Right lobe of liver (tissue), 6 donors: ENCODE measurements around the gene SLC24A3. TPM values are rescaled to one million over a fixed set of nuclear protein-coding genes. Genes with fewer than 3 reads are reported as not detected.

Experiments
- ATAC-seq, 4 donors: fragments of 200-7000 bp; cut with Tn5 transposase; one replicate each; pipeline ENCODE4 v1.9.1; 2020; ENCODE audit warnings: mild to moderate bottlenecking in 4 of 4, moderate library complexity in 4 of 4
- DNase-seq, 3 donors: peaks; one replicate each; pipeline ENCODE4 v3.0.0-alpha.2; 2020
- H3K27ac ChIP-seq, 3 donors: fragments of 200-600 bp; one replicate each; pipeline ENCODE4 v1.8.0; 2022
- H3K27me3 ChIP-seq, 2 donors: fragments of 200-600 bp; one replicate each; pipeline ENCODE4 v1.8.0; 2022
- H3K36me3 ChIP-seq, 4 donors: fragments of 200-600 bp; sonication (generic) in 1 of 4; one replicate each; pipeline versions ENCODE4 v1.5.1 to v1.8.0; 2017 to 2022; ENCODE audit warnings: control low read depth in 1 of 4
- H3K4me1 ChIP-seq, 4 donors: fragments of 200-600 bp; sonication (generic) in 1 of 4; one replicate each; pipeline versions ENCODE4 v1.5.1 to v1.8.0; 2017 to 2022; ENCODE audit warnings: control low read depth in 1 of 4
- H3K4me3 ChIP-seq, 3 donors: fragments of 200-600 bp; one replicate each; pipeline ENCODE4 v1.8.0; 2022
- H3K9me3 ChIP-seq, 4 donors: fragments of 200-600 bp; sonication (generic) in 1 of 4; one replicate each; pipeline versions ENCODE4 v1.5.1 to v1.8.0; 2017 to 2022; ENCODE audit warnings: control low read depth in 1 of 4
- POLR2A ChIP-seq: fragments of 450-650 bp; IDR thresholded peaks from one replicate; pipeline ENCODE4 v1.6.1; 2017; ENCODE audit warnings: antibody characterized with exemption, mild to moderate bottlenecking
- WGBS: methylation state at CpG from one replicate; pipeline ENCODE4 v1.1.6; 2018; ENCODE audit warnings: low coverage, low lambda C conversion rate; ENCODE audit not compliant: insufficient coverage; ENCODE audit errors: missing lambda C conversion rate; 5-methylcytosine and 5-hydroxymethylcytosine counted together
- intact Hi-C, 2 donors: fragments of 100-400 bp; cut with DNase I; formaldehyde crosslinking; loops; one replicate each; pipeline versions ENCODE4 v1.11.2 to v1.14.1; 2022
- total RNA-seq, 6 experiments: library from RNA; depleted of rRNA in 2 of 6; stranded (reverse); fragments of >200 nt in 2 of 6; fragmentation: NEBNext Ultra II Directional in 3 of 6; extraction: Animal tissue kit (Norgen Biotek cat#: 25700) in 3 of 6; gene quantifications; one replicate each; pipeline versions ENCODE4 v1.1.0 to v1.2.4, GENCODE V29; 2016 to 2023
- TF ChIP-seq, protein P1 (sequence below), 4 donors: fragments of 200-600 bp in 3 of 4; fragments of 450-650 bp in 1 of 4; IDR thresholded peaks; one replicate each; pipeline versions ENCODE4 v1.5.1 to v1.8.0; 2016 to 2022; ENCODE audit warnings: antibody characterized with exemption in 4 of 4, mild to moderate bottlenecking in 2 of 4
- donor health status: DM: no; HTN: yes; CAD: no.
- donor health status: DM: no; HTN: no; CAD: no.
- donor health status: DM: no; HTN: no; CAD: no.
- donor health status: DM: no; HTN: yes; CAD: no.
- donor health status: DM: no; HTN: yes; CAD: no.

The SLC24A3 gene
- total RNA-seq, 6 experiments from 2014 or later, result 0.06 to 0.49 (median 0.27) TPM

- ATAC-seq (no peak), DNase-seq (no peak)
- no peaks in the 10 kb centered on the region for H3K36me3 ChIP-seq
- 5% methylated on average over 2 of the region's 2 CpGs for WGBS
- H3K9me3 ChIP-seq, result no peaks in the 10 kb centered on the region
- H3K4me1 ChIP-seq, result no peaks in the 10 kb centered on the region
- H3K27me3 ChIP-seq, result no peaks in the 10 kb centered on the region
- intact Hi-C loops, result no loop called here
- TF ChIP-seq POLR2A, result no peak
- TF ChIP-seq, protein P1, sequence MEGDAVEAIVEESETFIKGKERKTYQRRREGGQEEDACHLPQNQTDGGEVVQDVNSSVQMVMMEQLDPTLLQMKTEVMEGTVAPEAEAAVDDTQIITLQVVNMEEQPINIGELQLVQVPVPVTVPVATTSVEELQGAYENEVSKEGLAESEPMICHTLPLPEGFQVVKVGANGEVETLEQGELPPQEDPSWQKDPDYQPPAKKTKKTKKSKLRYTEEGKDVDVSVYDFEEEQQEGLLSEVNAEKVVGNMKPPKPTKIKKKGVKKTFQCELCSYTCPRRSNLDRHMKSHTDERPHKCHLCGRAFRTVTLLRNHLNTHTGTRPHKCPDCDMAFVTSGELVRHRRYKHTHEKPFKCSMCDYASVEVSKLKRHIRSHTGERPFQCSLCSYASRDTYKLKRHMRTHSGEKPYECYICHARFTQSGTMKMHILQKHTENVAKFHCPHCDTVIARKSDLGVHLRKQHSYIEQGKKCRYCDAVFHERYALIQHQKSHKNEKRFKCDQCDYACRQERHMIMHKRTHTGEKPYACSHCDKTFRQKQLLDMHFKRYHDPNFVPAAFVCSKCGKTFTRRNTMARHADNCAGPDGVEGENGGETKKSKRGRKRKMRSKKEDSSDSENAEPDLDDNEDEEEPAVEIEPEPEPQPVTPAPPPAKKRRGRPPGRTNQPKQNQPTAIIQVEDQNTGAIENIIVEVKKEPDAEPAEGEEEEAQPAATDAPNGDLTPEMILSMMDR (IDR thresholded peaks at IDR 0.05), result no peak
- no peak overlapping the region for H3K4me3 ChIP-seq
- no peak overlapping the region for H3K27ac ChIP-seq
Observed at GRCh38 chr20:19620446-19620845, 408.0 kb downstream of the SLC24A3 start.

GRCh38 chr20:19621072-19621471 lies 408.6 kb downstream of the SLC24A3 start:
- intact Hi-C loops, result no loop called here
- Histone ChIP-seq H3K4me1 (no peaks in the 10 kb centered on the region), H3K27me3 (no peaks in the 10 kb centered on the region), H3K36me3 (no peaks in the 10 kb centered on the region), H3K27ac (no peak overlapping the region), H3K9me3 (no peaks in the 10 kb centered on the region), H3K4me3 (no peak overlapping the region)
- TF ChIP-seq, protein P1 (IDR thresholded peaks at IDR 0.05), result no peak
- TF ChIP-seq POLR2A, result no peak
- WGBS, result 60% methylated on average over 1 of the region's 1 CpG
- ATAC-seq (no peak), DNase-seq (no peak)

- ATAC-seq, result no peak
- WGBS, result 71% methylated on average over 3 of the region's 3 CpGs
- TF ChIP-seq POLR2A, result no peak
- TF ChIP-seq, protein P1 (IDR thresholded peaks at IDR 0.05), result no peak
Observed at GRCh38 chr20:19624221-19624965, 412.0 kb downstream of the SLC24A3 start.

DNA sequence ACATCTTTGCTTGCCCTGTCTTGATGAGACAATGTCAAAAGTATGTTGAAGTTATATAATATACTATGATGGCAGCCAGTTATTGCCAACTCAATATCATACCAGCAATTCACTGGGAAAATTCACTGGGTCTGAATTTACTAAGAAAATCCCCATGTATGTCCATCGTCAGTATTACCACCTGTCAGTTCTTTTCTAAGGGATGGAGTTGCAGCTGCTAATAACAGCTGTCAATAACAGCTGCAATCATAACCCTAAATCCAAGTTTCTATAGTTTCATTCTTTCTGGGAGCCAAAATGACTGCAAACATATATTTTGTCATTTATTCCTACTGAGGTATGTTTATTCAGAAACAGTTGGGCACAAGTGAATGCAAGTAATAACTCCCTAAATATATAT lies 413.0 kb downstream of the SLC24A3 start:
- TF ChIP-seq, protein P1 (IDR thresholded peaks at IDR 0.05), result no peak
- TF ChIP-seq POLR2A, result no peak
- DNase-seq (no peak), ATAC-seq (no peak)
- Histone ChIP-seq H3K4me1 (no peaks in the 10 kb centered on the region), H3K4me3 (no peak overlapping the region), H3K27ac (no peak overlapping the region), H3K27me3 (no peaks in the 10 kb centered on the region), H3K36me3 (no peaks in the 10 kb centered on the region), H3K9me3 (no peaks in the 10 kb centered on the region)
- 43% methylated on average over 1 of the region's 1 CpG for WGBS
- intact Hi-C loops, result no loop called here

More at GRCh38 chr20:19624221-19624965, 412.0 kb downstream of the SLC24A3 start:
- Histone ChIP-seq H3K36me3 (no peaks in the 10 kb centered on the region), H3K4me3 (no peak overlapping the region), H3K4me1 (no peaks in the 10 kb centered on the region), H3K9me3 (no peaks in the 10 kb centered on the region), H3K27ac (no peak overlapping the region), H3K27me3 (no peaks in the 10 kb centered on the region)
- DNase-seq, result no peak
- intact Hi-C loops, result no loop called here
